Parathyroid adenoma (tissue), 2 donors: ENCODE results near the gene CAMK1D.
"Not testable (repeated sequence)": the region's sequence is repeated elsewhere in the genome, so short reads cannot be mapped to it uniquely, and the experiment has no call there.

Experiments
- H2AFZ ChIP-seq: fragments of 300-600 bp; sonication (generic); one replicate; pipeline ENCODE4 v1.7.0; 2017; ENCODE audit warnings: antibody characterized with exemption, mild to moderate bottlenecking
- H3K27ac ChIP-seq: fragments of 300-600 bp; sonication (generic); one replicate; pipeline ENCODE4 v1.7.0; 2017
- H3K27me3 ChIP-seq: fragments of 300-600 bp; sonication (generic); one replicate; pipeline ENCODE4 v1.7.0; 2017; ENCODE audit warnings: low read length; ENCODE audit not compliant: control insufficient read depth, insufficient read depth
- H3K36me3 ChIP-seq: fragments of 300-600 bp; sonication (generic); one replicate; pipeline ENCODE4 v1.7.0; 2017; ENCODE audit warnings: low read length; ENCODE audit not compliant: control insufficient read depth, insufficient read depth
- H3K4me1 ChIP-seq: fragments of 300-600 bp; sonication (generic); one replicate; pipeline ENCODE4 v1.7.0; 2017; ENCODE audit warnings: control low read depth
- H3K4me2 ChIP-seq: fragments of 300-600 bp; sonication (generic); one replicate; pipeline ENCODE4 v1.7.0; 2017; ENCODE audit warnings: low read length
- H3K4me3 ChIP-seq: fragments of 300-600 bp; sonication (generic); one replicate; pipeline ENCODE4 v1.7.0; 2017; ENCODE audit warnings: low read depth, low read length
- H3K79me2 ChIP-seq: fragments of 300-600 bp; sonication (generic); one replicate; pipeline ENCODE4 v1.7.0; 2017; ENCODE audit warnings: control low read depth
- H3K9ac ChIP-seq: fragments of 300-600 bp; sonication (generic); one replicate; pipeline ENCODE4 v1.7.0; 2017; ENCODE audit warnings: mild to moderate bottlenecking
- H3K9me3 ChIP-seq: fragments of 300-600 bp; sonication (generic); one replicate; pipeline ENCODE4 v1.7.0; 2017; ENCODE audit warnings: low read length; ENCODE audit not compliant: control insufficient read depth
- TF ChIP-seq, protein P1 (sequence below): fragments of 300-600 bp; sonication (generic); IDR thresholded peaks from one replicate; pipeline ENCODE4 v1.7.0; 2017; ENCODE audit warnings: antibody characterized with exemption, mild to moderate bottlenecking
- donor health status: primary hyperparathyroidism.

The CAMK1D gene

GRCh38 chr10:12432402-12433189, 83.2 kb downstream of the CAMK1D start:
- Histone ChIP-seq H3K27me3 (no peaks in the 10 kb centered on the region), H3K9me3 (no peaks in the 10 kb centered on the region), H3K9ac (no peak overlapping the region), H3K4me2 (no peak overlapping the region), H3K4me3 (no peak overlapping the region), H2AFZ (no peak overlapping the region), H3K4me1 (no peaks in the 10 kb centered on the region), H3K36me3 (no peaks in the 10 kb centered on the region), H3K27ac (no peak overlapping the region), H3K79me2 (no peaks in the 10 kb centered on the region)
- TF ChIP-seq, protein P1, sequence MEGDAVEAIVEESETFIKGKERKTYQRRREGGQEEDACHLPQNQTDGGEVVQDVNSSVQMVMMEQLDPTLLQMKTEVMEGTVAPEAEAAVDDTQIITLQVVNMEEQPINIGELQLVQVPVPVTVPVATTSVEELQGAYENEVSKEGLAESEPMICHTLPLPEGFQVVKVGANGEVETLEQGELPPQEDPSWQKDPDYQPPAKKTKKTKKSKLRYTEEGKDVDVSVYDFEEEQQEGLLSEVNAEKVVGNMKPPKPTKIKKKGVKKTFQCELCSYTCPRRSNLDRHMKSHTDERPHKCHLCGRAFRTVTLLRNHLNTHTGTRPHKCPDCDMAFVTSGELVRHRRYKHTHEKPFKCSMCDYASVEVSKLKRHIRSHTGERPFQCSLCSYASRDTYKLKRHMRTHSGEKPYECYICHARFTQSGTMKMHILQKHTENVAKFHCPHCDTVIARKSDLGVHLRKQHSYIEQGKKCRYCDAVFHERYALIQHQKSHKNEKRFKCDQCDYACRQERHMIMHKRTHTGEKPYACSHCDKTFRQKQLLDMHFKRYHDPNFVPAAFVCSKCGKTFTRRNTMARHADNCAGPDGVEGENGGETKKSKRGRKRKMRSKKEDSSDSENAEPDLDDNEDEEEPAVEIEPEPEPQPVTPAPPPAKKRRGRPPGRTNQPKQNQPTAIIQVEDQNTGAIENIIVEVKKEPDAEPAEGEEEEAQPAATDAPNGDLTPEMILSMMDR: no peak

GRCh38 chr10:12434277-12434676, 84.9 kb downstream of the CAMK1D start:
- Histone ChIP-seq H3K9ac (no peak overlapping the region), H3K27ac (no peak overlapping the region), H2AFZ (no peak overlapping the region), H3K27me3 (no peaks in the 10 kb centered on the region), H3K9me3 (no peaks in the 10 kb centered on the region), H3K4me2 (no peak overlapping the region), H3K4me1 (no peaks in the 10 kb centered on the region), H3K36me3 (no peaks in the 10 kb centered on the region), H3K4me3 (no peak overlapping the region), H3K79me2 (no peaks in the 10 kb centered on the region)
- TF ChIP-seq, protein P1: no peak

GRCh38 chr10:12434677-12435076, 85.3 kb downstream of the CAMK1D start:
- H3K36me3 ChIP-seq, H3K4me3 ChIP-seq, H3K4me1 ChIP-seq, H3K9ac ChIP-seq, H3K79me2 ChIP-seq, H3K9me3 ChIP-seq, H3K27ac ChIP-seq, H3K4me2 ChIP-seq, H3K27me3 ChIP-seq, H2AFZ ChIP-seq: not testable (repeated sequence)

DNA sequence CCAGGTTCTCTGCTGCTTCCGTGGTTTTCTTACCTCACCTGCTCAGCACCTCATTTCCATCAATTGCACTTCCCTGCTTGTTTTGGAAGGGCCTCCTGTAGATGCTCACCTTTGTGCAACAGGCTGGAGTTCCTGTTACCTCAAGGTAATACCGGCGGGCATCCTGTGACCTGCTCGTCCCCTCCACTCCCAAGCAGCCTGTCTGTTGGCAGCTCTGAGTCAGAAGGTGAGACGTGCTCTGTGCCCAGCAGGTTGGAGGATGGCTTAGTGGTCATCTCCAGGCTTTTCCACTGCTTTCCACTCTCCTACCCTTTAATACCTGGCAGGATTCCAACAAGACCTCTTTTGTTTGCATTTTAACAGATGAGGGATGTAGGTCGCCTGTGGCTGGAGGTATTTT, 86.0 kb downstream of the CAMK1D start:
- H3K4me2 ChIP-seq: no peak overlapping the region
- no peak overlapping the region for H3K4me3 ChIP-seq
- no peaks in the 10 kb centered on the region for H3K4me1 ChIP-seq
- TF ChIP-seq, protein P1: no peak
- H3K9me3 ChIP-seq: no peaks in the 10 kb centered on the region
- no peak overlapping the region for H3K27ac ChIP-seq
- no peak overlapping the region for H3K9ac ChIP-seq
- no peaks in the 10 kb centered on the region for H3K36me3 ChIP-seq
- no peaks in the 10 kb centered on the region for H3K27me3 ChIP-seq
- no peak overlapping the region for H2AFZ ChIP-seq
- H3K79me2 ChIP-seq: no peaks in the 10 kb centered on the region

- TF ChIP-seq, protein P1: no peak
- no peaks in the 10 kb centered on the region for H3K36me3 ChIP-seq
- no peaks in the 10 kb centered on the region for H3K9me3 ChIP-seq
- H3K79me2 ChIP-seq: no peaks in the 10 kb centered on the region
- H3K9ac ChIP-seq: no peak overlapping the region
- H3K4me2 ChIP-seq: no peak overlapping the region
- H2AFZ ChIP-seq: no peak overlapping the region
- H3K27me3 ChIP-seq: no peaks in the 10 kb centered on the region
- H3K4me1 ChIP-seq: no peaks in the 10 kb centered on the region
- H3K4me3 ChIP-seq: no peak overlapping the region
- H3K27ac ChIP-seq: no peak overlapping the region
Observed at GRCh38 chr10:12438919-12439692, 89.8 kb downstream of the CAMK1D start.

- H3K9ac ChIP-seq, H2AFZ ChIP-seq, H3K4me3 ChIP-seq, H3K36me3 ChIP-seq, H3K27me3 ChIP-seq, H3K4me1 ChIP-seq, H3K27ac ChIP-seq, H3K9me3 ChIP-seq, H3K79me2 ChIP-seq, H3K4me2 ChIP-seq: not testable (repeated sequence)
Observed at GRCh38 chr10:12439767-12440166, 90.4 kb downstream of the CAMK1D start.
